ENCODE measurements around the gene TNFAIP6.
"Not testable (repeated sequence)": the region's sequence is repeated elsewhere in the genome, so short reads cannot be mapped to it uniquely, and the experiment has no call there.

Gene TNFAIP6

DNA sequence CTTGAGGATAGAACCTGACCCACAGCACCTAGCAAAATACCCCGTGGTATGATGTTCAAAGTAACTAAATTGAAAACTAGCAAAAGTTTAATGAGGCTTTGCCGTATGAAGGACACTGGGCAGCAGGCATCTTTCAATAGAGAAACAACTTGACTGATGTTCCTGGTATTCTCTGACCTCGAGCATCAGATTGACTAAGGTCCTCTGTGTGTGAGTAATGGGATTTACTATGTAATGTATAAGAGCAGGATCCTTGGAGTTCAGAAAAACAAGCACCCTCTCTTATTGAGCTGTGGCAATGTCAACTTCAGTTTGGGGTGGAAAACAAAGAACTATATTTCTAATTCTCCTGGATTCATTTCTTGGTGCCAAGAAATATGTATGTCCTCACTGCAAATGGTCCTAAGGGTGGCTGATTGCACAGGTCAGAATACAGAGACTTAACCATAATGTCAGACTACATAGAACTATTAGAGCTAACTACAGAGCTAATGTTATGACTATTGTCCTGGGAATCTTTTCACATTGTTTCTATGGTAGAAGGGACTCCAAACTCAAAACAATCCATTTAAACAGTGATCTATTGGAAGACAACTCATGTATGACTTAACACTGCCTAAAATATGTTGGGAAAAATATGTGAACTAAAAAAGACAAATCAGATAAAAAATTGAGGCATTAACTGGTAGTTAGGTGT, 4.4 kb downstream of the TNFAIP6 start:
- DNase-seq, result no peak

DNA sequence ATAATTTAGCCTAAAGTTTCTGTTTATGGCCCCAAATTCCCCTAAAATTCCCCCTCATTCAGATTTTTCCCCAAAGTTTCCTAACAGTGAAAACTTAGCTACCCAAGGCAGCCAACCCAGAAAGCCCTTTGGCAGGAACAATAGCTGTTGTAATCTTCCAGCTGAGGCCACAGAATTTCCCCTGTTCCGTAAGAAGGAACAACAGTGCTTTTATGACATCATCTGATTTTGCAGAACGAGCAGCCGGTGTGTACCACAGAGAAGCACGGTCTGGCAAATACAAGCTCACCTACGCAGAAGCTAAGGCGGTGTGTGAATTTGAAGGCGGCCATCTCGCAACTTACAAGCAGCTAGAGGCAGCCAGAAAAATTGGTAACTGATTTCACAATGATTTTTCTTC, 6.3 kb downstream of the TNFAIP6 start:
- DNase-seq, result no peak

DNA sequence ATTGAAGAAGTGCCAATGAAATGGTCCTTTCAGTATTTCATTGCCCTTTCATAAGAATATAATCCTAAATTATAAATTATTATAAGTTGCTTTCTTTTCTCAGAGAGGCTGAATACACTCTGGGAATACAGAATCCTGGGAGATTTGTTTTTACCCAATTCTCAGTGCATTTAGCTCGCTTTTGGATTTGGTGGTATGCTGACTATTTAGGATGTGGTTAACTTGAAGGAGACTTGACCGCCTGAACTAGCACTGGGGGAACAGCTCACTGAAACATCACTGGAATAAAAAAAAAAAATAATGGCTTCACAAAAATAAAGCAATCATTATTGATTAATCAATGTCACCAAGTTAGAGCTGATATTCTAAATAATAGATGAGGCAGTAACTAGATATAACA, 10.2 kb downstream of the TNFAIP6 start:
- no peak for DNase-seq

DNA sequence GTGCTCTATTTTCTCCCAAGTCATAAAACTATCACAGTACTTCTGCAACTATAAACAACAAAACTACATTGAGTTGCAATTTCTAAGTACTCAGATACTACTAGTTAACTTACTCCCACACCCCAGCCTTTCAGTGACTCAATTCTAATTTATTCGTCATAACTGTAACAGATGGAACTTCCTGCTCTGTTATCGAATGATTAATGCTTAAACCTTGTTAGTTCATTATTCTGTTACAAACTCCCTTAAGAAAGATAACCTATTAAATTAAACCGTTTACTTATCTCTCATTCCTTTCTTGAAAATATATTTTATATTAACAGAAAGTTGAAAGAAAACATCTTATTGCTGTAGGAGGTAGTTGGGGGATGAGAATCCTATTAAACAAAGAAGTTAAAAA, 17.0 kb downstream of the TNFAIP6 start:
- DNase-seq, result no peak

DNA sequence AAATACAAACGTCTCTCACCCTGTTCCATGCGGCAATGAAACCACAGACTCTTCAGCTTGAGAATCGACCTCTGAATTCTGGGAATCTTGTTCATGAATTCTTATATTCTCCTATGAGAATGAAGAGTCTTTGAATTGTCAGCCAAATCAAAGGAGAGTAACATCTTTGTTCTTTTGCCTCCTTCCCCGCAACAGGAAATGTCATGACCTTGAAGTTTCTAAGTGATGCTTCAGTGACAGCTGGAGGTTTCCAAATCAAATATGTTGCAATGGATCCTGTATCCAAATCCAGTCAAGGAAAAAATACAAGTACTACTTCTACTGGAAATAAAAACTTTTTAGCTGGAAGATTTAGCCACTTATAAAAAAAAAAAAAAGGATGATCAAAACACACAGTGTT, 21.8 kb downstream of the TNFAIP6 start:
- no peak for DNase-seq

DNA sequence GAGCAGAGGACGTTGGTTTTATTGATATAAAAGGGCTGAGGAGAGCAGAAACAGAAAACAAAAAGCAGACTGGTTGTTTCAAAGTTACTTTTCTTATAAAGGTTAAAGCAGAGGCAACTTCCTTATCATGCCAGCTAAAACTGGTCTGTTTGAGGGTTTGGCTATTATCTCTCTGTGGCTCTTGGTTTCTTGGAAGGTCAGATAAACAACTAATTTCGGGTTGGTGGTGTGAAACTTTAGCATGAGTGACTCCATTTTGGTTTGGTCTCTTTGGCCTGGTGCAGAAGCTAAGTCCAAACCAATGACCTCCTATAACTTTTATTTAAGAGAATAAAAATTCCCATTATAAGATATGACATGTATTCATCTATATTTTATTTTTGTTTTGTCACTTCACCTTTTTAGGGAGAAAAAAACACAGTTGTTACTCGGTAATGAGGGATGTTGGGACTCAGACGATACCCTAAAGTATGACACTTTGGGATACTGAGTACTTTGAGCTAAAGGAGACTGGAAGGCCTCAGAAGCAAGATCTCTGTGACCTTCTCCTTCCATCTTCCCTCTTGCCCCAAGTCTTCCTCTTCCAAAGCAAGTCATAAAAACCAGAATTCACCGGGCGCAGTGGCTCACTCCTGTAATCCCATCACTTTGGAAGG, 23.3 kb downstream of the TNFAIP6 start:
- no peak for DNase-seq

DNA sequence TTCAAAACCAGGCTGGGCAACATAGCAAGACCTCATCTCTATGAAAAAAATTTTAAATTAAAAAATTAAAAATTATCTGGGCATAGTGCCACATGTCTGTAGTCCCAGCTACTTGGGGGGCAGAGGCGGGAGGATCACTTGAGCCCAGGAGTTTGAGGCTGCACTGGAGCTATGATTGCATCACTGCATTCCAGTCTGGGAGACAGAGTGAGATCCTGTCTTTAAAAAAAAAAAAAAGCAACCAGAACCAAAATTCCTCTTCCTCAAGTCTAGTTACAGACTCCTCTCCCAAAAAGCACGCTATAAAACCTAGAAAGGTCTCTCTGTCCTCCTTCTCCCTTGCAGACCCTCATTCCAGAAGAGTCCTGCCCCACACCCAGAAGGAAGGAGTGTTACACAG, 23.9 kb downstream of the TNFAIP6 start:
- DNase-seq, result no peak

DNA sequence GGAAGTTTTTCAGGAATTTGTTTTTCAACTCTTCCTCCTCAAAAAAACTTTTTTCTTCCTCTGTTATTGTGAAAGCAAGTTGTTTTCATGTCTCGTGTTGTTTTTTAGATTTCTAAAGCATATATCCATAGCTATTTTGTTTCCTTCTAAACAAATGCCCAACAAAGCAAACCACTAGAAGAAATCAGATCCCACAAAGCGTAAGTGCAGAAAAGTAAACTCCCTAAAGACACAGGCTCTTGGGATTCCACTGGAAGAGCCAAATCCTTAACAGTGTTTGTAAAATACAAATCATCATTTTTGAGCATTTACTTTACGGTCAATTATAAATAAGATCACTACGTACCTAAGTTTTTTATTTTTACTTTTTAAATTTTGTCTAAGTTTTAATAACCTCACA, 30.6 kb downstream of the TNFAIP6 start:
- no peak for DNase-seq

DNA sequence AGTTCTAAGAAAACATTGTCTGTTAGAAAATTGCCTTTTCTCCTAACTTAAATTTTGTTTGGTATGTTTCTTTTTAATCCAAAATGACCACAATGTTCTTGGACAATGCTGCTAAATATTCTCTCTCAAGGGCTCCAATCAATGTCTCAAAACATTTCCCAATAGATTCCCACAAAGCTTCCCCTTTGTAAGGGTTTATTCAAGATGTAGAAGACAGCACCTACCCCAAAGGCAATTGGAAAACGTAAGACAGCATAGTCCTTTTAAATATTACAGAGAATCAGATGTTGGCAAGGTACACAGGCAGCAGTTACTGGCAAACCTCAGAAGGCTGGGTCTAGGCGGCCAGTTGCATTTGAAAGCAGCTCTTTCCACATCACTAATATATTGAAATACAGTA, 34.0 kb downstream of the TNFAIP6 start:
- no peak for DNase-seq

DNA sequence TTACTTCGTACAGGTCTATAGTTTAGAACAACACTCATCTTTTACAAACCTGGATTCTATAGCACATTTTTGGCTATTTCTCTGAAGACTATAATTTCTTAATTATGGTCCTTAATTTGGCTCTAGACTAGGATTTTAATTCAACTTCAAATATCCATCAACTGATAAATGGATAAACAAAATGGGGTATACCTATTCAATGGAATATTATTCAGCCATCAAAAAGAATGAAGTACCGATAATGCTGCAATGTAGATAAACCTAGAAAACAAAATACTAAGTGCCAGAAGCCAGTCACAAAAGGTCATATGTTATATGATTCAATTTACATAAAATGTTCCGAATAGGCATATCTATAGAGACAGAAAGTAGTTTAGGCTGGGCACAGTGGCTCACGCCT, 37.1 kb downstream of the TNFAIP6 start:
- no peak for DNase-seq

DNA sequence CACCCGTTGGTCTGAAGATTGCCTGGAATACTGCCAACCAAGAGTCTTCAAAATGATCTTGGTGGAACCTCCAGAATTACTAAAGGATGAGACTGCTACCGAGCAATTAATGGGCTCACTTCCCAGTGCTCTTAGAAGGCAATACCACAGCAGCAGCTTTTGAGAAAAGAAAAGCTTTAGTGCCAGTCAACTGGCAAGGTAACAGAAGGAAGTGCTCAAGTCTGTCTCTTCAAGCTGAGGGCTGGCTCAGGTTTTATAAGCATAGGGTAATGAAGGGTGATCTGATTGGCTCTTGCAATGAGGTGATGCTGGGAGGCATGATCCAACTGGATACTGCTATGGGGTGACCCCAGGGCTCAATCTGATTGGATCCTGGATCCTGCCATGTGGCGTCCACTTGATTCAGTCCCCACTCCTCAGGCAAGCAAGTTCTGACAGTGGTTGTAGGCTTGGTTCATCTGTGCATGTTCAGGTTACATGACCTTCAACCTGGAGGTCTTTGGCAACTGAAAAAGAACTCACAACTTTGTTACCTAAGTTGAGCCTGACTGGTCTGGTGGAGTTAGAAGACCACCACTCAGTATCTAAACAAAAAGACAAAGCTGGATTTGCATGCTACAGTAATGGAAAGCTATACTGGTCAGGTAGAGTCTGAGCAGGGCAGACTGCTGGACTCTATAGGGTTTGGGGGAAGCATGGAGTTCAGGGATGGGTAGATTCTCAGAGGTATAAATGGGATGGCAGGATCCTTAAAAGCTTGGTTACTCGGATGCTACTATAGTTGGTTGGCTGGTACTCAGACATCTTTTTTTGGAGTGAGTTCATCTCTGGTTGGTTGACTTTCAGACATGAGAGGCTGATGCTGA, 38.4 kb downstream of the TNFAIP6 start:
- no peak for DNase-seq

DNA sequence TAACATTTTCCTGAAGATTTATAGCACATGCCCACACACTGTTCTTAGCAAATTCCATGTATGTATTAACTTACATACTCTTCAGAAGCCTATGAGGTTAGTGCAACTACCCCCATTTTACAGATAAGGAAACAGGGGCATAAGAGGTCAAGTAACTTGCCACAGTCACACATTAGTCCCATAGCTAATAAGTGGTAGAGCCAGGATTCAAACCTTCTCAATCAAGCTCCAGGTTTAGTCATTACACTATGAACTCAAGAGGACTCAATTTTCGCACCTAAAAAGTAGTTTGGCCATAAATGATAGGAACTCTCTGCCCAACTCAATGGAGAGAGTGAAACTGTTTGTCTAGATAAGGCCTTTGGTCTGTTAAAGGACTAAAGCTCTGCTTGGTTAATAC, 42.6 kb downstream of the TNFAIP6 start:
- DNase-seq, result no peak

DNA sequence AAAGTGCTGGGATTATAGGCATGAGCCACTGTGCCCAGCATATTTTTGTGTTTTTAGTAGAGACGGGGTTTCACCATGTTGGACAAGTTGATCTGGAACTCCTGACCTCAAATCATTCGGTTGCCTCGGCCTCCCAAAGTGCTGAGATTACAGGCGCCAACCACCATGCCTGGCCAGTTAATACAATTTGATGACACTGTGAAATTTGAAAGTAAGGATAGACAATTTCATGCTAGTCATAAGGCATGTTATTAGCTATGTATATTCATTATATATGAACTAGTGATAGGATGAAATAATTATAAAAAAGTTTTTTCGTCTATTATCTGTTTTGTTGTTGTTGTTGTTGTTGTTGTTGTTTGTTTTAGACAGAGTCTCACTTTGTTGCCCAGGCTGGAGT, 43.8 kb downstream of the TNFAIP6 start:
- no peak for DNase-seq

DNA sequence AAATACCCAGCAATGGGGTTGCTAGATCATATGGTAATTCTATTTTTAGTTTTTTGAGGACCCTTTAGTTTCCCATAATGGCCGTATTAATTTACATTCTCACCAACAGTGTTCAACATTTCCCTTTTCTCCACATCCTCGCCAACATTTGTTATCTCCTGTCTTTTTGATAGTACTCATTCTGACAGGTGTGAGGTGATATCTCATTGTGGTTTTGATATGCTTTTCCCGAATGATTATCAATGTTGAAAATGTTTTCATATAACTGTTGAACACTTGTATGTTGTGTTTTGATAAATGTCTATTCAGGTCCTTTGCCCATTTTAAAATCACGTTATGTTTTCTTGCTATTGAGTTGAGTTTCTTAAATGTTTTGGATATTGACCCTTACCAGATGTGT, 46.5 kb downstream of the TNFAIP6 start:
- no peak for DNase-seq

DNA sequence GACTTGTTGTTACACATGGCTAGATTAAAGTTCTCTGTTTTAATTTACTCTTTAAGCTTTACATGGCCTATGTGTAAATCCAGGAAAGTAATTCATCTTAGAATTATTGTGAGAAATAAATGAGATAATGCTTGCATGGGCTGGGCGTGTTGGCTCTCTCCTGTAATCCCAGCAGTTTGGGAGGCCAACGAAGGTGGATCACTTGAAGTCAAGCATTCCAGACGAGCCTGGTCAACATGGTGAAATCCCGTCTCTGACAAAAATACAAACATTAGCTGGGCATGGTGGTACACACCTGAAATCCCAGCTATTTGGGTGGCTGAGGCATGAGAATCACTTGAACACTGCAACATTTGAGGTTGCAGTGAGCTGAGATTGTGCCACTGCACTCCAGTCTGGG, 48.0 kb downstream of the TNFAIP6 start:
- DNase-seq, result no peak

DNA sequence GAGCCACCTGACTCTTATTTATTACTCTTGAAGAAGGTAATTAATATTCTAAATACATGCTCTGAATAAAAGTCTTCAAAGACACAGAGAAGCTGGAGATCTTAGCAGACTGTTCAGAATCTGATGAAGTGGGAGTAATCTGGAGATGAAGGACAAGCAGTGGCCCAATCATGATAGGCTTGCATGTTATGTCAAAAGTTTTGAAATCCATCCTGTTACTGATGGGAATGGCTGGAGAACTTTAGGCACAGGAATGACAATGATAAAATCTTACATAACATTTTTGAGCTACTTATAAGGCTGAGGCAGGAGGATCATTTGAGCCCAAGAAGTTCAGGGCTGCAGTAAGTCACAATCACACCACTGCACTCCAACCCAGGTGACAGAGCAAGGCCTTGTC, 49.9 kb downstream of the TNFAIP6 start:
- no peak for DNase-seq

DNA sequence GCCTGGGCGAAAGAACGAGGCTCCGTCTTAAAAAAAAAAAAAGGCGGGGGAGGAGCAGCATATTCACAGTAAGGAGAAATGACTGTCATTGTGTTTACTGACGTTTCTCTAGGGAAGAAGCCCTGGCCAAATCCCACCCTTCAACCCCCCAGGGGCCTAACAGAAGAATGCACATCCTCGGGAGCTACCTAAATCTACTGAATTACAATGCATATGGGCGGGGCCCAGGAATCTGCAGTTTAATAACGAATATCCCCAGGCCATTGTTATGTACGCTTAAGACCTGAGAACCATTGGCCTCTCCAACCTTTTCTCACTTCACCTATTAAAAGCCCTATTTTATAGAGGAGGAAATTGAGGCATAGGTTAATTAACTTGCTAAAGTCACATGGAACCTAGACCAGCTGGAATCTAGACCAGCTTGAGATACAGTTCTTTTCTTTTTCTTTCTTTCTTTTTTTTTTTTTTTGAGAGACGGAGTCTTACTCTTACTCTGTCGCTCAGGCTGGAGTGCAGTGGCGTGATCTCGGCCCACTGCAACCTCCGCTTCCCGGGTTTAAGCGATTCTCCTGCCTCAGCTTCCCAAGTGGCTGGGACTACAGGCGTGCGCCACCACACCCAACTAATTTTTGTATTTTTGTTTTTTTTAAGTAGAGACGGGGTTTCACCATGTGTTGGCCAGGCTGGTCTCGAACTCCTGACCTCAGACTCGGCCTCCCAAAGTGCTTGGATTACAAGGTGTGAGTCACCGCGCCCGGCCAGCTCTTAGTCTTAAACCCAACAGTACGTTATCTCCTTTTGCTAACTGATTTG, 51.6 kb downstream of the TNFAIP6 start:
- DNase-seq, result no peak

DNA sequence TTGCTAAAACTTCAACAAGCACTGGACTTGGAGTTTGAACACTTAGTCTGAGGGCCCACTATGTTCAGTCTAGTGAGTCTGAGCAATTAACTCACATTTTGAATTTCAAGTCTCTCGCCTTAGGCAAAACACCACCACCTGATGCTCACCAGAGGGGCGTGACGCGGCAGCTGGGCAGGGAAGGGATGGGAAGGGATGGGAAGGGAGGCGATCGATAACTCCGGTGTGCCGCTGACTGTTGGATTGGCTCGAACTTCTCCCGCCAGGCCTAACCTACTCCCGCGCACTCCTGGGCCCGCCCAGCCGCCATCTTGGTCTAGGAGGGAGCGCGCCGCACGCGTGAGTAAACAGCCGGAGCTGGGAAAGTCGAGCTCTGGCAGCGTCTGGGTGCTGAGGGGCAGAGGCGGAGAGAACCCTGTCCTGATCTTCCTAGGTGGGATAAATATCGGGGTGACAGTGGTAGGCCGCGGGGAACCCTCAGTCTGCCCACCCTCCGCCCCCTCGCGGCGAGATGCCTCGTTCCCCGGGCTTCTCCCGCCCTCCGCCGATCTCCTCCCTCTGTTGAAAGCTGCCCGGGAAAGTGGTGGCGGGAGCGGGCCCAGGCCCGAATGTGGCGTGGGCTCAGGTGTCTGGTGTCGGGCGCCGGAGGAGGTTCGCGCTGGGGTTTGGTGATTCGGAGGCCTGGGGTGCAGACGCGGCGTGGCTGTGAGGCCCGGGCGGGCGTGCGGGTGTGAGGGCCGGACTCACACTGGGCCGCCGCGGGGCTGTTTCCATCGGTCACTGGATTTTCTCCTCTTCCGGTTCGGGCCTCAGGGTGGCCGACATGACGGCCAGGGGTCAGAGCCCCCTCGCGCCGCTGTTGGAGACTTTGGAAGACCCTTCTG, 52.5 kb downstream of the TNFAIP6 start, which contains the start of gene RIF1:
Gene RIF1, plus strand, starts transcription at position 302 of the 884 bp plus-strand sequence. Its CDS starts 522 bp downstream, at position 824.
- peak; percentile 87 for DNase-seq

DNA sequence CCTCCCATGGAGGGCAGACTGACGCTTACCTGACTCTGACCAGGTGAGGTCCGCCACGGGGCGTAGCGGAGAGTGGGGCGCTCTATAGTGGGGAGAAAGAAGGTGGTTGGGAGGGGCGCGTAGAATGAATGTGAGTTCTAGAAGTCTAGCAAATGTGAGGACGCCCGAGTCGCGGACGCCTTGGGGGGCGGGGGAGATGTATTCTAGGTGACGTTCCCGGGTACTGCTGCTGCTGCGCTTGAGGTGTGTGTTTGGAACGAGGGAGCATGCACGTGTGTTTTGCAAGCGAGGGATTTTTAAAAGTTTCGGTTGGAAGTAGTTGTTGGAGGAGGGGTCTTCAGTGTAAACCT, 53.1 kb downstream of the TNFAIP6 start:
- DNase-seq, result peak; percentile 3

DNA sequence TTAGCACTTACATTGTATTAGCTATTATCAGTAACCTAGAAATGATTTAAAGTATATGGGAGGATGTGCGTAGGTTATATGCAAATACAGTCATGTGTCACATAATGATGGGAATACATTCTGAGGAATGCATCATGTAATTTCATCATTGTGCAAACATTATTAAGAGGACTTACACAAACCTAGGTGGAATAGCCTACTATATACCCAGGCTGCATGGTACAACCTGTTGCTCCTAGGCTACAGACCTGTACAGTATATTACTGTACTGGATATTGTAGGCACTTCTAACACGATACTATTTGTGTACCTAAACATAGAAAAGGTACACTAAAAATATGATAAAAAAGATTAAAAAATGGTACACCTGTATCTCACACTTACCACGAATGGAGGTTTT, 60.3 kb downstream of the TNFAIP6 start:
- DNase-seq, result no peak

DNA sequence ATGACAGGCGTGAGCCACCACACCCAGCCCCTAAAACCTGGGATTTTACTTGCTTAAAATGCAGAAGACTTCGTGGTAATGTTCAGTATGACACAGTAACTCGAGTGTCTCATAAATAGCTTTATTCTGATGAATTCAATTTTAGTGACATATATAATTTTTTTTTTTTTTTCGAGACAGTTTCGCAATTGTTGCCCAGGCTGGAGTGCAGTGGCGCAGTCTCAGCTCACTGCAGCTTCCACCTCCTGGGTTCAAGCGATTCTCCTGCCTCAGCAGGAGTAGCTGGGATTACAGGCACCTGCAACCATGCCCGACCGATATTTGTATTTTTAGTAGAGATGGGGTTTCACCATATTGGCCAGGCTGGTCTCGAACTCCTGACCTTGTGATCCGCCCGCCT, 64.3 kb downstream of the TNFAIP6 start:
- DNase-seq, result not testable (repeated sequence)

DNA sequence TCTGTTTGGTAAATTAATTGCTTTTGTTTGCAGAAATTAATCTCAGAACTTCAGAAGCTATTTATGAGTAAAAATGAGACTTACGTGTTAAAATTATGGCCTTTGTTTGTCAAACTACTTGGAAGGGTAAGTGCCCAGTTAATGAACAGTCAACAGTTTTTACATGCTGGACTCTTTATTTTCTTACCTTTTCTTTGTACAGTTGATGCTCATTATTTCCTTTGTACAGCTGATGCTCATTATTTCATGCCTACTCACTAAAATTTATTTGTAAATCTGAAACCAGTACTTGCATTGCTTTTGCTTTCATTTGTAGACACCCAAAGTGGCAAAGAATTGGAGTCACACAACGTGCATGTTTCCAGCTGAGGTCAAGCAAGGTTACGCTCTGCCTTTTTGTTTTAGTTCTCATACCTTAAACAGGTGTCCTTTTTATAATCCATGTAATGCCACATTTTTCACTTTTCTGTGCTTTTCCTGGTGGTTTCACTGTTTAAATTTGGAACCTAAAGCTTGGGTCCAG, 65.6 kb downstream of the TNFAIP6 start:
- DNase-seq, result no peak
